DMS114 treated with DMSO at 0.1 percent for 48 hours (cell line): ENCODE measurements around the gene RASGRP2.
A peak's percentile ranks its signal among the peaks of the same experiment; 100 is the strongest.

Experiments used
- DNase-seq: peaks from one replicate; lab custom pipeline; 2025; ENCODE audit not compliant: unreplicated experiment; lab: John Stamatoyannopoulos, UW

Gene RASGRP2

DNA sequence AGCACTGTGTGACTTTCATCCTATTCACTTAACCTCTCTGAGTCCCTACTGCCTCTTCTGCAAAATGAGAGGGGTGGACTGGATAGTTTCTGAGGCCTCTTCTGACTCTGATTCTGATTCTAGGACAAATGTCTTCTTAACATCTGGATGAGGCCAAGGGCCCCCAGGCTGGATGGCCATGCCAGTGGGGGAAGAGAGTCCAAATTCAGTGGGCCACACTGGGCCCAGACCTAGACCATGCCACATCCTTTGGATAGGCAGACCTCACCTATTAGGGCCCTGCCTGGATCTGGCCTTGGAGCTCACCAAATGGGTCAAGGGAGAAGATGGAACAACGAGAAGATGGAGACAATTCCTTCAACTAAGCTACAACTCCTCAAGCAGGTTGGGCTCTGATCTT, 45.5 kb downstream of the RASGRP2 start:
- DNase-seq: no peak

DNA sequence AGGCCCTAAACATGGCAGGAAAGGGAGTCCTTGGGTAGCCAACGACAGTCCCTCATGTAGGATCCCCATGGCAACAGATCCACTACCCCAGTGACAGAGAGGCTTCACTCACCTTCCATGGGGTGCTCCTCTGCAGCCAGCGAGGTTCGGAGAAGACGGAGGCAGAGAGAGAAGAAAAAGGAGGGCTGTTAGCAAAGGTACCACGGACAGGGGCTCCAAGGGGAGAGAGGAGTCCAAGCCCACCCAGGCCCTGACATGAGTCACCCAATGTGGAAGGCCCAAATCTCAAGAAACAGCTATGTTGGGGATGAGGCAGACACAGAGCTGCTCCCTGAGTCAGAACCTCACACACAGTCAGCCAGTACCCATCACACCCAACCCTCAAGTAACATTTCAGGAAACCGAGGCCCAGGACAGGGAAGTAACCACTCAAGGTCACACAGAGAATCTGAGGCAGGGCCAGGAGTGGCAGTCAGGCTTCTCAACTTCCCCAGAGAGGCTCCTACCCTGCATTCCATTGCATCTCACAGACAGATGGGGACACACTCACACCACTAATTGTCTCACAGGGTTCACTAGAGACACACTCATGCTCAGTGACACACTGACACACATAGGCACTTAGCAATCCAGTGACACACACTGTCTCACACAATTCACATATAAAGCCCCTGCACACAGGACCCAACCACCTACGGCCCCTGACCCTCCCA, 46.1 kb downstream of the RASGRP2 start:
- no peak for DNase-seq

DNA sequence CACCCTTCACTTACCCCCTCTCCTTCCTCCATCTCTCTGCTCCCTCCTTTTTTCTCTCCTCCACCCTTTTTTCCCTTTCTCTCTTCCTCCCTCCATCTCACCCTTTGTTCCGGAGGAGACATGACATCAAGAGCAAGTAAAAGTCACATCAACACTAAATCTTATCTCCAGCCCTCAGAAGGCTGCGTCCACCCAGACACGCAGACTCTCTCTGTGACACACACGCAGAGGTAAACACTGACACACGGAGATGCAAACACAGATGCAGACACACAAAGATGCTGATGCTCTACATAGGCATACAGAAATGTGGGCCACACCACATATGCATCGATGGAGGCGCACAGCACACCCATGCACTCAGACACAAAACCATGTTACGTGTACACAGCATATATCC, 47.9 kb downstream of the RASGRP2 start:
- no peak for DNase-seq

DNA sequence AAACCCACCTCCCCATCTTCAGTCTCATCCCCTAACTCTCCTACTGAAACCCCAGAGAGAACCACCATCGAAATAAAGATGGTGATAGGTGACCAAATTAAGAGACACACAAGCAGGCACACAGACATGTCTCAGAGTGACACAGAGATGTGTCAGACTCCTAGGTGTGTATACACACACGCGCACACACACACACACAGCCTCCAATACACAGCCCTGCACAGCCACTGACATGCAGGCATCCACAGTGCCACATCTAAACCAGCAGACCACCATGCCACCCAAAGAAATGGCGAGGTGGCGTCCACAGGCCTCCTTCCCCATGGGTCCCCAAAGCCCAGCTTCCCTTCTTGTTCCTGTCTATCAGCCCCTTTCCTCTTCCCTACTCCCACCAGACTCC, 48.4 kb downstream of the RASGRP2 start:
- DNase-seq: no peak

DNA sequence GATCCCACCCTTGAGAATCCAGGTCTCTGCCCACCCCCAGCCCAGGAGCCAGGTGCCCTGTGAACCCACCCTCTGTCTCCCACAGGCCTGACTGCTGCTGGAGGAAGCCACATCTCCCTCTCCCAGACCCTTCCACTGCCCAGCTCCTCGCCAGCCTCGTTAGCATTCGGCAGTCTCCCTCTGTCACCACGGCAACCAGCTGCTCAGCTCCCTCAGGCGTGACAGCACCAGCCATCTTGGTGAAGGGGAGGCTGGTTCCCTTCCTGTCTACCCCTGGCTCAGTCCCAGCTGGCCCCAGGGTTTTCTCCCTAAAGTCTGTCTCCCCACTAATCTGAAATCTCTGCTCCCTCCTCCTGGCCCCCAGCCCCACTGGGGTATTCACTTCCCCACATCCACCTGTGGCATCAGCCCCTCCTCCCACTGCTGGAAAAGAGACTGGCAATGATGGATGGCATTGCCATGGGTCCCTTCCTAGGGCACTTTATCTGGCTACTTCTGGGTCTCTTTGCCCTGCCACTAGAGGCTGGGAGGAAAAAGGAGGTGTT, 49.0 kb downstream of the RASGRP2 start:
- DNase-seq: no peak

DNA sequence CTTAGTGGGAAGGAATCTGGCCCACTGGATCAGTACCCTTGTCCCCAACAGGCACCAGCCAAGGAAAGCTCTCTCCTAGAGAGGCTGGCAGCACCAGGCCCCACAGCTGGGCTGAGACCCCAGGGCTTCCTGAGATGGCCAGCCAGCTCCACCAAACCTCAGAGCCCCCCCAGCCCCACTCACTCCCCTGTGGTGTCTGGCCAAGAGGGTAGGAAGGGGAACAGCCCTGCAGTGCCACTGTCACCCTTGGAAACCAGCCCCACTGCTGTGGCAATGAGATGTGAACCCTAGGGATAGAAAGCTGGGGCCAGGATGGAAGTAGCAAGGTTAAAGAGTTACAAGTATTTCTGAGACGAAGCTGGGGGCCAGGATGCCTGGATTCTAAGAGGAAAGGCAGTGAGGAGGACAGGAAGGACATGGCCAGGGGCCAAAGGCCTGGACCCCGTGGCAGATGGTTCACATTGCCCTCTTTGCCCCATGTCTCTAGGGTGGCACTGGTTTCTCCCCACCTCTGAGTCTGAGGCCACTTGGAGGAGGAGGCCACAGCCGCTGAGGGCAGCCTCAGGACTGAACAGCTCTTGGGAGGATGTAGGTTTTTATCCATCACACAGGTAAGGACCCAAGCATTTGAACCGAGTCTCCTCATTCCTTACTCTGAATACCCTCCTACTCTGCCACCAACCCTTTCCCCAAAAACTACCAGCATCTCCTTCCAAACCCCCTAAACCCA, 49.8 kb downstream of the RASGRP2 start:
- DNase-seq: no peak

- no peak for DNase-seq
These were observed 51.1 kb downstream of the RASGRP2 start for GRCh38 chr11:64692764-64693331.

- no peak for DNase-seq
These were observed 52.4 kb downstream of the RASGRP2 start for GRCh38 chr11:64691543-64691942.

DNA sequence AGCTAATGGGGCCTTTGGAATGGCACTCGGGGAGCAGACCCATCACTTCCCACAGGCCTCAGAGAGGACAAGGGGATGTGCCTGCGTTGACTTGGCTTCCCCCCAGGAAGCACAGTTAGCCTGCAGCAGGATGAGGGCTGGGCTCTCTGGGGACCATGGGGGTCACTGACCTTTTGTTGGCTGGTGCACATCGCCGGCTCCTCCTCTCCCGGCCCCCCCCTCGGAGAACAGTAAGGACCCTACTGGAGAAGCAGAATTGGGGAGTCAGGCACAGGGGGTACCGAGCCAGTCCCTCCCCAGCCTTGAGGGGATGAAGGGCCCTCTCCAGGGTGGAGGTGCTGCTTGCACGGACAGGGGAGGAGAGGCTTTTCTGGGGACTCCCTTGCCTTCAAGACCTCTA, 53.7 kb downstream of the RASGRP2 start:
- DNase-seq: no peak

DNA sequence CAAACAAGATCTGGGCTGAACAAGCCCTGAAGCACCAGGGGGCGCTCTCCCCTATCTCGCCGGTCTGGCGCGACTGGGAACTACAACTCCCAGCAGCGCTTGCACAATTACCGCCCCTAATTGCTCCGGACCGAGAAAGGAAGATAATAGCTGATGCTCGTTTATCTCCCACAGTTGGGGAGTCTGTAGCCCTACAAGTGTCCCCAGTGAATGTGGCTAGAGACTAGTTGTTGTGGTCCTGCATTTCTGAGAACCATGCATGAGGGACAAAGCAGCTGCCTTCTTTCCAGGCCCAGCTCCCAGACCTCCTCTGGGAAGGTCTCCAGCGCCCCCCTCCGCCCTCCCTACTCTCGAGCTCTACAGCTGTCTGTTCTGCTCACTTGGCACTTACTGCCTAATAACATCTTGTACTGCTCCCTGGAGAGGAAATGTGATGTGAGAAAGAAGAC, 55.4 kb downstream of the RASGRP2 start:
- peak; percentile 93 for DNase-seq

- no peak for DNase-seq
These were observed 56.1 kb downstream of the RASGRP2 start for GRCh38 chr11:64687643-64688533.

GRCh38 chr11:64687204-64687603, 56.7 kb downstream of the RASGRP2 start:
- DNase-seq: no peak

DNA sequence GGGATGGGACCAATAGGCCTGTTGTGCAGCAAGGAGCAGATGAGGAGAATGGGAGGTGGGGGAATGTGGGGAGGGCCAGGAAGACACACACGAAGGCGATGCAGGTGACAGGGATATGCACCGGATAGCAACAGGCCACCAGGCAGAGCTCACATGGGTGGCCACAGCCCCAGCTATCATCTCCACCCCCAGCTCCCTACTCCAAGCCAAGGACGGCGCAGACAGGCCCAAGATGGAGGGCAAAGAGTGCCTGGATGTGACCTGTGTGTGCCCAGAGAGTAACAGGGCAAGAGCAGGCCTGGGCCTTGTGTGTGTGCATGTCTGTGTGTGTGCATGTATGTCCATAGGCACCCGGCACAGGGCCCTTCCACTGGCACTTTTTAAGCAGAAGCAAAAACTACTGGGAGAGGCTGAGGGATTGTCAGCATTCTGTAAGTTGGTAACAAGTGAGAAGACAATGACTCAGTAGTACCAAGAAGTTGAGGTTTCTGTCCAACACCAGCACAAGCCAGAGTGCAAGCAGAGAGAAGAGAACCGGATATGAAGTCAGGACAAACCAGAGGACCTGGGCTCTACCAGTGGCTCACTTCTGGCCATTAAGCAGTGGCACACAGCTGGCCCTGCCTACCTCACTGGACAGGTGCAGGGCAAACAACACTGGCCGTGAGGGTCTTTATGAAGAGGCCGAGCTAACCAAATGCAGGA, 57.3 kb downstream of the RASGRP2 start:
- no peak for DNase-seq

DNA sequence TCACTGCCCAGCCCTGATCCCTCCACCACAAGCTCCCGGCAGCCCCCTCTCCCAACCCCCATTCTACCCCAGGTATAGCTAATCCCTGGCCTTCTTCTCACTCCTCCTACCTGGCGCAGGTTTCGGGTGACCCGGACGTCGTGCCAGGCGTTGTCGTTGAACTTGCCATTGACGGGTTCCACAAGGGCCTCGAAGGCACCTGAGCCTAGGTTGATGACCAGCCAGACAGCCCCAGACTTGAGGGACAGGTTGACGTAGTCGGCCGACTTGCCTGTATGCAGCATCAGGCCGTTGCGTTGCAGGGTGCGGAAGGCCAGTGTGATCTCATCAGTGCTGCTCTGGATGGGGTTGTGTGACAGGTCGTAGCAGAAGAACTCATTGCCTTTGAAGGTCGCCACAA, 58.4 kb downstream of the RASGRP2 start:
- DNase-seq: no peak

GRCh38 chr11:64684357-64684756, 59.6 kb downstream of the RASGRP2 start:
- no peak for DNase-seq

DNA sequence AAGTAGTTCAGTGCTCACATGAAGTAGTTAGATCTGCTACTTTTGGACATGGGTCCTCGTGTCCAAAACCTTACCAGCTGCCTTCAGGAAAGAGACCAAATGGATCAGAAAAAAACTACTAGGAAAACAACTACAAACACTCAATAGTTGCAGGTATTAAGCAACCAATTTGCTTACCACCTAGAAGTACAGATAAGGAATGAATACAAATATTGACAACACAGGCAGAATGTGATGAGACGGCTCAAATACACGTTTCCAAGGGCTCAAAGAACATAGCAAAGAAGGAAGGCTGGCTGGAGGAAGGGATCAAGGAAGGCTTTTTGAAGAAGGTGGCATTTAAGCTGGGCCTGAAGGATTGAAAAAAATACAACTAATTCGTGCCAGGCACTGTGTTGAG, 62.8 kb downstream of the RASGRP2 start:
- no peak for DNase-seq

GRCh38 chr11:64679846-64680245, 64.1 kb downstream of the RASGRP2 start:
- no peak for DNase-seq

DNA sequence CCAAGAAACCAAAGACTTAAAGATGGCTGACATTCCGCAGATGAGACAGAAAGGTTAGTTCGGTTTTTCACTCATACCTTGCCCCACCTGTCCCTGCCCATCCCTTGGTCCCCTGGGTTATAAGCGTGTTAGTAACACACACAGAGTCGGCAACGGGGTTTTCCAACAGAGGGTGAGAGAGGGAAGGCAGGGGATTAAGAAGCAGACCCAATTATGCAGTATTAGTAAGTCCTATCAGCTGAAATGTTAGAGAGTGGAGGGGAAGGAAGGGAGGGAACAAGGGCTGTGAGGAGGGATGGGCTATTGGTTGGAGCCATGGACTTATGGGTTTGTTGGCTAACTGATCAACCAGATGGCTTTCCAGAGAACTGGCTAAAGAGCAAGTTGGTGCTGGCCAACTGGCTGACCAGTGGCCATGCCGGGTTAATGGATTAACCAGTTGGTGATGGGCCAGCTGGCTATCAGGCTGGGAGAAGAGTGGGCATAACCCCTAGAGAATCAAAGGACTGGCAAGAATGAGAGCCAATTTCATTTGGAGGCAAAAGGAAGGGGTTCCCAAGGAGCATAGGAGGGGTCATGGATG, 66.4 kb downstream of the RASGRP2 start:
- no peak for DNase-seq
